ENCODE measurements around the gene CTXN1. TPM values are rescaled to one million over a fixed set of nuclear protein-coding genes. Genes with fewer than 3 reads are reported as not detected.
A peak's percentile ranks its signal among the peaks of the same experiment; 100 is the strongest.
"Not testable (repeated sequence)": the region's sequence is repeated elsewhere in the genome, so short reads cannot be mapped to it uniquely, and the experiment has no call there.

Gene CTXN1
- total RNA-seq (2014; rRNA removed; shearing (Covaris generic)): 27.0 and 27.3 TPM in 2 replicates

- no peak for DNase-seq (ENCODE audit: low spot score)
- in situ Hi-C loops (cut with HindIII; ENCODE audit: low sequenced_read_pairs): no loop called here
Observed at GRCh38 chr19:7926021-7926726, at the start of gene CTXN1. TSS of gene CTXN1 (minus strand) at chr19:7926135. CDS start at chr19:7925538, 597 bp downstream.

GRCh38 chr19:7975037-7975436 lies 49.1 kb upstream of the CTXN1 start:
- peak; percentile 94 for DNase-seq (ENCODE audit: low spot score)
- in situ Hi-C loops (cut with HindIII; ENCODE audit: low sequenced_read_pairs): no loop called here

- in situ Hi-C loops (cut with HindIII; ENCODE audit: low sequenced_read_pairs): no loop called here
- peak; percentile 77 for DNase-seq (ENCODE audit: low spot score)
Observed at GRCh38 chr19:7973883-7974282, 47.9 kb upstream of the CTXN1 start.

- in situ Hi-C loops (cut with HindIII; ENCODE audit: low sequenced_read_pairs): no loop called here
- DNase-seq (ENCODE audit: low spot score): peak; percentile 66
Observed at GRCh38 chr19:7971553-7972520, 45.9 kb upstream of the CTXN1 start.

GRCh38 chr19:7970716-7971448 lies 44.9 kb upstream of the CTXN1 start:
- in situ Hi-C loops (cut with HindIII; ENCODE audit: low sequenced_read_pairs): no loop called here
- peak; percentile 63 for DNase-seq (ENCODE audit: low spot score)

- DNase-seq (ENCODE audit: low spot score): no peak
- in situ Hi-C loops (cut with HindIII; ENCODE audit: low sequenced_read_pairs): no loop called here
Observed at GRCh38 chr19:7969555-7969939, 43.6 kb upstream of the CTXN1 start.

- DNase-seq (ENCODE audit: low spot score): no peak
- in situ Hi-C loops (cut with HindIII; ENCODE audit: low sequenced_read_pairs): no loop called here
Observed at GRCh38 chr19:7968796-7969554, 43.0 kb upstream of the CTXN1 start.

GRCh38 chr19:7968008-7968795 lies 42.3 kb upstream of the CTXN1 start:
- in situ Hi-C loops (cut with HindIII; ENCODE audit: low sequenced_read_pairs): no loop called here
- no peak for DNase-seq (ENCODE audit: low spot score)

GRCh38 chr19:7965921-7966665 lies 40.2 kb upstream of the CTXN1 start:
- DNase-seq (ENCODE audit: low spot score): no peak
- in situ Hi-C loops (cut with HindIII; ENCODE audit: low sequenced_read_pairs): no loop called here

- in situ Hi-C loops (cut with HindIII; ENCODE audit: low sequenced_read_pairs): no loop called here
- no peak for DNase-seq (ENCODE audit: low spot score)
Observed at GRCh38 chr19:7965259-7965841, 39.4 kb upstream of the CTXN1 start.

GRCh38 chr19:7963566-7963965 lies 37.6 kb upstream of the CTXN1 start:
- DNase-seq (ENCODE audit: low spot score): no peak
- in situ Hi-C loops (cut with HindIII; ENCODE audit: low sequenced_read_pairs): no loop called here

GRCh38 chr19:7962644-7963268 lies 36.8 kb upstream of the CTXN1 start:
- no peak for DNase-seq (ENCODE audit: low spot score)
- in situ Hi-C loops (cut with HindIII; ENCODE audit: low sequenced_read_pairs): no loop called here

GRCh38 chr19:7961920-7962626 lies 36.1 kb upstream of the CTXN1 start:
- in situ Hi-C loops (cut with HindIII; ENCODE audit: low sequenced_read_pairs): no loop called here
- no peak for DNase-seq (ENCODE audit: low spot score)

GRCh38 chr19:7961082-7961481 lies 35.1 kb upstream of the CTXN1 start:
- in situ Hi-C loops (cut with HindIII; ENCODE audit: low sequenced_read_pairs); DNase-seq (ENCODE audit: low spot score): not testable (repeated sequence)

- DNase-seq (ENCODE audit: low spot score): no peak
- in situ Hi-C loops (cut with HindIII; ENCODE audit: low sequenced_read_pairs): no loop called here
Observed at GRCh38 chr19:7959211-7959610, 33.3 kb upstream of the CTXN1 start.

- in situ Hi-C loops (cut with HindIII; ENCODE audit: low sequenced_read_pairs): no loop called here
- DNase-seq (ENCODE audit: low spot score): no peak
Observed at GRCh38 chr19:7955696-7956095, 29.8 kb upstream of the CTXN1 start.
